ENCODE measurements around the gene MAD1L1. TPM values are rescaled to one million over a fixed set of nuclear protein-coding genes. Genes with fewer than 3 reads are reported as not detected.

The MAD1L1 gene
- total RNA-seq, 1 experiment from 2014 or later, result 38.5 TPM

- ATAC-seq (no peak), DNase-seq (ENCODE audit: low read depth, low spot score) (no peak)
- Histone ChIP-seq H3K9me2 (ENCODE audit: insufficient read depth) (no peaks in the 10 kb centered on the region), H2AFZ (ENCODE audit: low read depth, low read length, poor library complexity, severe bottlenecking) (no peak overlapping the region), H3K9ac (ENCODE audit: low read length) (no peak overlapping the region), H4K20me1 (ENCODE audit: insufficient read depth) (no peaks in the 10 kb centered on the region), H3K27ac (ENCODE audit: low read depth, low read length) (no peak overlapping the region), H3K4me1 (ENCODE audit: control insufficient read depth in 1 of 2, insufficient read depth in 2 of 2, low read length in 2 of 2) (peaks cover 0 to 7% of the 10 kb centered on the region in 2 experiments; a peak in 1 of 4 replicates), H3K27me3 (ENCODE audit: insufficient read depth, low read length) (no peaks in the 10 kb centered on the region), H3K4me2 (ENCODE audit: low read length) (no peak overlapping the region), H3K4me3 (replicated peaks in 1 of 2; ENCODE audit: low read depth in 1 of 2, low read length in 2 of 2) (no peak overlapping the region), H3K9me3 (ENCODE audit: control insufficient read depth in 1 of 2, insufficient read depth in 1 of 2, low read depth in 1 of 2, low read length in 2 of 2) (no peaks in the 10 kb centered on the region; a peak in 1 of 4 replicates), H3K79me2 (ENCODE audit: insufficient read depth, low read length) (no peaks in the 10 kb centered on the region), H3K36me3 (ENCODE audit: control insufficient read depth in 1 of 2, insufficient read depth in 2 of 2, low read length in 2 of 2) (no peaks in the 10 kb centered on the region)
- ChIA-PET POLR2A (no interaction called here), CTCF (no interaction called here), RAD21 (ENCODE audit: low non-redundant PET in 1 of 2, low total read pairs in 2 of 2, uncharacterized antibody in 2 of 2, unreplicated experiment in 2 of 2) (no interaction called here)
- no peak for TF ChIP-seq EZH2phosphoT487 (IDR thresholded peaks at IDR 0.05; ENCODE audit: borderline replicate concordance)
- no peak for TF ChIP-seq ELF1 (IDR thresholded peaks at IDR 0.05; ENCODE audit: borderline replicate concordance, low read depth)
- TF ChIP-seq CEBPB (IDR thresholded peaks at IDR 0.05; ENCODE audit: low read depth), result no peak
- BruUV-seq (replicated peaks), result no TSS peak
- intact Hi-C loops (cut with micrococcal nuclease), result no loop called here
These were observed 360.3 kb downstream of the MAD1L1 start for GRCh38 chr7:1872191-1873069.

DNA sequence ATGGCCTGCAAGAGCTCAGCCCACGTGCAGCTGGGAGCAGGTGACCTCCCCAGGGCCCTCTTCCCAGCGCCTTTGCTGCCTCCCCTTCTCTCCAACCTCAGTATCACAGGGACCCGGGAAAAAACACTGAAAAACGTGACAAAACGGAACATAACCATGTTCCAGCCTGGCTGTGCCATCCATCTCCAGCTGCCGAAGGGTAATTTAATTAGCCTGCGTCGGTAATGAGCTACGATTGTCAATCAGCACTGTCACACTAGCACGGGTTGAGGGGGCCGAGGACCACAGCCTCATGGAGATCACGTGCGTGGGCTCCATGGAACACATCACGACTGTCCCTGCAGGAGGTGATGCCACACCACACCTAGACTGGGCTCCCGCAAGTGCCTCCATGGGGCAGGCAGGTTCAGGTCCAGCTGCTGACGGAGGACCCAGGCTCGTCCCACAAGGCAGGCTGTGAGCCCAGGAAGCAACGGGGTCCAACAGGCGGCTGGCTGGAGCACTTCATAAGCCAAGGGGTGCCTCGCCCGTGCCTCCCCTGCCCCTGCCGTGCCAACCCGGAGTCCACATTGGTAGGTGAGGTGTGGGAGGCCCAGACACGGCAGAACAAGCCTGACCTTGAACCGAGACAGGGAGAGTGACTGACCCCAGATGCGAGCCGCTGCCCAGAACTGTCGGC is 363.2 kb downstream of the MAD1L1 start:
- no peaks in the 10 kb centered on the region for H4K20me1 ChIP-seq (ENCODE audit: insufficient read depth)
- DNase-seq (ENCODE audit: low read depth, low spot score), result no peak
- H3K27ac ChIP-seq (ENCODE audit: low read depth, low read length), result no peak overlapping the region
- POLR2A ChIA-PET, result no interaction called here
- H3K9ac ChIP-seq (ENCODE audit: low read length), result no peak overlapping the region
- H3K4me1 ChIP-seq (ENCODE audit: control insufficient read depth in 1 of 2, insufficient read depth in 2 of 2, low read length in 2 of 2), result no peaks in the 10 kb centered on the region
- H3K9me2 ChIP-seq (ENCODE audit: insufficient read depth), result no peaks in the 10 kb centered on the region
- no TSS peak for BruUV-seq (replicated peaks)
- no peak for ATAC-seq
- H3K9me3 ChIP-seq (ENCODE audit: control insufficient read depth in 1 of 2, insufficient read depth in 1 of 2, low read depth in 1 of 2, low read length in 2 of 2), result no peaks in the 10 kb centered on the region; a peak in 1 of 4 replicates
- no peak overlapping the region for H3K4me2 ChIP-seq (ENCODE audit: low read length)
- no peak overlapping the region for H3K4me3 ChIP-seq (replicated peaks in 1 of 2; ENCODE audit: low read depth in 1 of 2, low read length in 2 of 2)
- RAD21 ChIA-PET (ENCODE audit: low non-redundant PET in 1 of 2, low total read pairs in 2 of 2, uncharacterized antibody in 2 of 2, unreplicated experiment in 2 of 2), result no interaction called here
- H3K27me3 ChIP-seq (ENCODE audit: insufficient read depth, low read length), result no peaks in the 10 kb centered on the region
- H3K36me3 ChIP-seq (ENCODE audit: control insufficient read depth in 1 of 2, insufficient read depth in 2 of 2, low read length in 2 of 2), result no peaks in the 10 kb centered on the region
- TF ChIP-seq SP1 (IDR thresholded peaks at IDR 0.05; ENCODE audit: low read depth) (no peak), EZH2 (IDR thresholded peaks at IDR 0.05) (no peak), ZNF274 (IDR thresholded peaks at IDR 0.05; ENCODE audit: low read depth, low read length) (no peak), SIN3A (IDR thresholded peaks at IDR 0.05; ENCODE audit: low read depth) (no peak), ELF1 (IDR thresholded peaks at IDR 0.05; ENCODE audit: borderline replicate concordance, low read depth) (no peak), CBX3 (IDR thresholded peaks at IDR 0.05; ENCODE audit: low read depth) (no peak)
- TF ChIP-seq, protein P1, sequence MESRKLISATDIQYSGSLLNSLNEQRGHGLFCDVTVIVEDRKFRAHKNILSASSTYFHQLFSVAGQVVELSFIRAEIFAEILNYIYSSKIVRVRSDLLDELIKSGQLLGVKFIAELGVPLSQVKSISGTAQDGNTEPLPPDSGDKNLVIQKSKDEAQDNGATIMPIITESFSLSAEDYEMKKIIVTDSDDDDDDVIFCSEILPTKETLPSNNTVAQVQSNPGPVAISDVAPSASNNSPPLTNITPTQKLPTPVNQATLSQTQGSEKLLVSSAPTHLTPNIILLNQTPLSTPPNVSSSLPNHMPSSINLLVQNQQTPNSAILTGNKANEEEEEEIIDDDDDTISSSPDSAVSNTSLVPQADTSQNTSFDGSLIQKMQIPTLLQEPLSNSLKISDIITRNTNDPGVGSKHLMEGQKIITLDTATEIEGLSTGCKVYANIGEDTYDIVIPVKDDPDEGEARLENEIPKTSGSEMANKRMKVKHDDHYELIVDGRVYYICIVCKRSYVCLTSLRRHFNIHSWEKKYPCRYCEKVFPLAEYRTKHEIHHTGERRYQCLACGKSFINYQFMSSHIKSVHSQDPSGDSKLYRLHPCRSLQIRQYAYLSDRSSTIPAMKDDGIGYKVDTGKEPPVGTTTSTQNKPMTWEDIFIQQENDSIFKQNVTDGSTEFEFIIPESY (IDR thresholded peaks at IDR 0.05; ENCODE audit: extremely low read depth, insufficient replicate concordance, low read length), result no peak
- TF ChIP-seq, protein P2, sequence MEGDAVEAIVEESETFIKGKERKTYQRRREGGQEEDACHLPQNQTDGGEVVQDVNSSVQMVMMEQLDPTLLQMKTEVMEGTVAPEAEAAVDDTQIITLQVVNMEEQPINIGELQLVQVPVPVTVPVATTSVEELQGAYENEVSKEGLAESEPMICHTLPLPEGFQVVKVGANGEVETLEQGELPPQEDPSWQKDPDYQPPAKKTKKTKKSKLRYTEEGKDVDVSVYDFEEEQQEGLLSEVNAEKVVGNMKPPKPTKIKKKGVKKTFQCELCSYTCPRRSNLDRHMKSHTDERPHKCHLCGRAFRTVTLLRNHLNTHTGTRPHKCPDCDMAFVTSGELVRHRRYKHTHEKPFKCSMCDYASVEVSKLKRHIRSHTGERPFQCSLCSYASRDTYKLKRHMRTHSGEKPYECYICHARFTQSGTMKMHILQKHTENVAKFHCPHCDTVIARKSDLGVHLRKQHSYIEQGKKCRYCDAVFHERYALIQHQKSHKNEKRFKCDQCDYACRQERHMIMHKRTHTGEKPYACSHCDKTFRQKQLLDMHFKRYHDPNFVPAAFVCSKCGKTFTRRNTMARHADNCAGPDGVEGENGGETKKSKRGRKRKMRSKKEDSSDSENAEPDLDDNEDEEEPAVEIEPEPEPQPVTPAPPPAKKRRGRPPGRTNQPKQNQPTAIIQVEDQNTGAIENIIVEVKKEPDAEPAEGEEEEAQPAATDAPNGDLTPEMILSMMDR (IDR thresholded peaks at IDR 0.05 in 2 of 3, conservative IDR thresholded peaks at IDR 0.05 in 1 of 3; ENCODE audit: borderline replicate concordance in 1 of 3, insufficient read depth in 1 of 3, low read depth in 2 of 3, low read length in 2 of 3), result no peak
- intact Hi-C loops (cut with micrococcal nuclease), result no loop called here
- no peak overlapping the region for H2AFZ ChIP-seq (ENCODE audit: low read depth, low read length, poor library complexity, severe bottlenecking)
- CTCF ChIA-PET, result no interaction called here
- H3K79me2 ChIP-seq (ENCODE audit: insufficient read depth, low read length), result no peaks in the 10 kb centered on the region
